ENCODE results near the gene LCP2.

The LCP2 gene

DNA sequence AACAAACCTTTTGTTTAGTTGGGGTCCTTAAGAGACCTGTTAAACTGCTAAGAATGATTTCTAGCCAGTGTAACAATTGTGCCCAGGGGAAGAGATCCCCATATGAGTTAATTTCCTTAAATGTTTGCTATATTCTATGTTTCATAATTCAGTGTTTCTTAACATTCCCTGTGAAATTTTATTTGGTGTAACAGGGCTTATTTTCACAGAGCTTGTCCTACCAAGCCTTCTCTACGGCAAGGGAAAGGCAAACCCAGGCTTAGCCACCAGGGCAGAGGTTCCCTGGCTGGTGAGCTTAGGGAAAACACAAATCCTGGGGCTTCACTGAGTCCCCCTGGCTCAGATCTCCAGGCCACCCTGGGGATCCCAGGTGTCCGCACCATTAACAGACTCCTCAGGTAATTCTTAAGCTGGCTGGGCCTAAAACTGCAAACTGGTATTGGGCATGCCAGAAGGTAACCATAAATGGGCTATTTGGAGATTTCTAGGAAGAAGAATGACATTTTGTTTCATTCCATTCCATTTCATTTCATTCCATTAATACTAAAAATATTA lies 17.0 kb upstream of the LCP2 start:
- DNase-seq, result no peak

DNA sequence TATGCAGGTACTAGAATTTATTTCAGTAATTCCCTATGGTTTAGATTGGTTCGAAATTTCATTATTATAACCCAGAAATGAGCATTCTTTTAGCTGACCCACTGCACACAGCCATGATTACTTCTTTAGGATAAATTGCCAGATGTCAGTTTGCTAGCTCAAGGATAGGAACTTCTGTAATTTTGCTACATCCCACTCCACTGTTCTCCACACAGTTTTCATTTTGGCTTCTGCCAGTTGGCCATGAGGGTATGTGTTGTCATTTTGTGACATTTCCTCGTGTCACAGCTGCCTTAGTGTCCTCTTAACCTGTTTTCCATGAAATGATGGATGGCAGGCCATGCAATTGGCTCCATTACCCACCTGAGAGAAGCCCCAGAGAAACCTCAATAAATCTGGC lies 16.2 kb upstream of the LCP2 start:
- DNase-seq, result no peak

DNA sequence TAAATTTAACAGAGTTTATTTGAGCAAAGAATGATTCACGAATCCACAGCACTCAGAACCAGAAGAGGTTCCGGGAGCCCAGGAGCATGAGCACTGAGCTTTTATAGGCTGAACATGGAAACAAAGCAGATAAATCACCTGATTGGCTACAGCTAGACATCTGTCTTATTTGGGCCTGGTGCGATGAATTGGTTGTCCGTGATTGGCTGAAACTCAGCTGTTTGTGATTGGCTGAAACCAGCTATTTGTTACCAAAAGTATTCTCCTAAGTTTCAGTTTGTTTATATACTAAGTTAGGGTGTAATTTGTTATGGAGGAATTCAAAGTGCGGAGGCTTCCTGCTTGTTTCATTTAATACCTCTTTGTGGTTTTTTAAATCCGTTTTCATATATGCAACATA lies 15.8 kb upstream of the LCP2 start:
- DNase-seq, result no peak

GRCh38 chr5:170312666-170313065 lies 15.1 kb upstream of the LCP2 start:
- DNase-seq, result peak; percentile 64

- no peak for DNase-seq
These were observed 14.7 kb upstream of the LCP2 start for GRCh38 chr5:170312301-170312595.

- DNase-seq, result no peak
These were observed 14.1 kb upstream of the LCP2 start for GRCh38 chr5:170311511-170312300.

GRCh38 chr5:170310256-170310926 lies 12.8 kb upstream of the LCP2 start:
- DNase-seq, result no peak

- DNase-seq, result no peak
These were observed 11.1 kb upstream of the LCP2 start for GRCh38 chr5:170308686-170309085.

GRCh38 chr5:170307575-170308465 lies 10.2 kb upstream of the LCP2 start:
- peak; percentile 30 for DNase-seq

- peak; percentile 82 for DNase-seq
These were observed 8.8 kb upstream of the LCP2 start for GRCh38 chr5:170306381-170306831.

DNA sequence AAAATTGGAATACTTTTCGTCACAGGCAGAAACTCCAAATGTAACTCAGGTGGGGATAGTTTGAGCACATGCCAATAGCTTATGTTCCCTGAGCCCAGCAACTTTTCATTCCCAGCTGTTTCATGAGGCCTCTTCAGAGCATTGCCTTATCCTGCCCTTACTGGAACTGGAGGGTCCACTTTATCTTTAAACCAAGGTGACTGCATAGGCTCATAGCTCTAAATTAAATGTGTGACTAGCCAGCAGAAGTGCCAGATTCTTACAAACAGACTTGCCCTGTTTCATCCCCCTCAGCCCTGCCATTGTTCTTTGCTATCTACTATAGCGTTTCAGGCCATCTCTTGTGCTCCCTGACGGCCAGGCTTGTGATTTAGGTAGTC lies 8.1 kb upstream of the LCP2 start:
- no peak for DNase-seq

DNA sequence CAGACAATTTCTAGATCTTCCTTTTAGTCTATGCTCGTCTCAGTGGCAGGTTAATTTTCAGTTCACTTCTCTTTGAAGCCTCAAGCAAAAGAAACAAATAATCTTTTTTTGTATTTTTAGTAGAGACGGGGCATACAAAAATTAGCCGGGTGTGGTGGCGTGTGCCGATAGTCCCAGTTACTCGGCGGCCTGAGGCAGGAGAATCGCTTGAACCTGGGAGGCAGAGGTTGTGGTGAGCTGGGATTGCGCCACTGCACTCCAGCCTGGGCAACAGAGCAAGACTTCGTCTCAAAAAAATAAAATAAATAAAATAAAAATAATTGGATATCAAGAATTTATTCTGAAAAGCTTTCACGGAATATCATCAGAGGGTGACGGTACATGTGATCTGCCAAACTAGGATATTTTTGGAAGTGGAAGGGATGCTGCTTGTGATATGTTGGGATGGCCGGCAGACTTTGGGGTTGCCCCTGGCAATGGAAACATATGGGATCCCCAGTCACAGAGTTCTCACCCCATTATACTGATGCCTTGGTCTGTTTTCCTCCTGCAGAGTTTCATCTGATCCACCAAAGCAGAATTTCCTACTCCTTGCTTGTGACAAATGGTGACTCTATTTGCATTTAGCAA lies 7.6 kb upstream of the LCP2 start:
- DNase-seq, result no peak

GRCh38 chr5:170303549-170303948 lies 6.0 kb upstream of the LCP2 start:
- DNase-seq, result no peak

- no peak for DNase-seq
These were observed 5.3 kb upstream of the LCP2 start for GRCh38 chr5:170302653-170303501.

DNA sequence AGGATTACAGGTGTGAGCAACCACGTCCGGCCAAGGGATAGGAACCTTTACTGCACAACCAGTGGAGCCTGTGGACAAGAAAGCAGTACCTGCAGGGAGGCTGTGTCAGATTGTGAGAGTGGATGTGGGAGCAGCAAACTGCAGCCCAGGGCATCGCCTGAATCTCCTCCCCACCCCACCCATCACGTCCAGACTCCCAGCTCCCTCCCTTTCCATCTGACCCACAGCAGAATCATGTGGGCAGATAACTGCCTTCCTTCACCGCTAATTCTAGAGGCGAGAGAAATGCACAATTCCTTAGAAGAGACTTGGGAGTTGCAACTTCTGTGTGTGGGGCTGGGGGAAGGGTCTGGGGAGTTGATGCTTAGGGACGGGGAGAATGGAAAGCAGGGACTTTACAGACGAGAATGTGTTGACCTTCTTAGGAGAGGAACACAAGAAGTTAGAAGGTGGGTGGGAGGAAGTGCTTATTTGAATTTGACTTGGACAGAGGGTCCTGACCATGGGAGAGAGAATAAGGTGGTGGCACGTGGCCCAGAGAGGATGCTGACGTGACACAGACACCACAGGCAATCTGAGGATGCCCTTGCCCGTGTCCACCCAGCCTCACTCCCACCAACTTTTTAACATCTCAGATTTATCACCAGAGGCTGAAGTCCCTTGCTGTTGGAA lies 4.5 kb upstream of the LCP2 start:
- no peak for DNase-seq

- no peak for DNase-seq
These were observed 3.6 kb upstream of the LCP2 start for GRCh38 chr5:170301149-170301548.

DNA sequence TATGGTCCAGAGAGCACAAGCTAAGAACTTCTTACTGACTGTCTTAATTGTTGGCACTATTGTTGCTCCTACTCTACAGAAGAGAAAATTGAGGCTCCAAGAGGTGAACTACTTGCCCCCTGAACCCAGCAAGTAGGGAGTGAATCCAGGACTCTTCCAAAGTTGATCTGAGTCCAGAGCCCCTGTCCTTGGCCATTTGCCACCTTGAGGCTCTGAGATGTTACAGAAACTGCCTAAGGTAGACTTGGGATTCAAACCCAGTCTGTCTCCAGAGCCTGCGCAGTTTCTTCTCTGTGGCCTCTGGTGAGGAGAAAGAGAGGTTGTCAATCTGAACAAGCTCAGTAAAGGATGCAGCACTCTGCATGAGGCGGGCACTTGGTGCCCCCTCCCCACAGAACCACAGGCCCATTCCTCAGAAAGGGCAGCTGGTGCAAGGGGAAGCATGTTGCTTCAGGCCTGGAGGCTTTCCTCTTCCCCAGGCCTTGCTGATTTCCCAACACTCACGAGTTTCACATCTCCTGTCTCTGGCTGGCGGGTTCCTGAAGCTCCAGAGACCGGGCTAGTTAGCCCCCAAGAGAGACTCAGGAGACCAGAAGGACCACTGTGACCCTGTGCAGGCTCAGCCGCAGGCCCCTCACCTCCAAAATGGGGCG lies 2.9 kb upstream of the LCP2 start:
- no peak for DNase-seq

DNA sequence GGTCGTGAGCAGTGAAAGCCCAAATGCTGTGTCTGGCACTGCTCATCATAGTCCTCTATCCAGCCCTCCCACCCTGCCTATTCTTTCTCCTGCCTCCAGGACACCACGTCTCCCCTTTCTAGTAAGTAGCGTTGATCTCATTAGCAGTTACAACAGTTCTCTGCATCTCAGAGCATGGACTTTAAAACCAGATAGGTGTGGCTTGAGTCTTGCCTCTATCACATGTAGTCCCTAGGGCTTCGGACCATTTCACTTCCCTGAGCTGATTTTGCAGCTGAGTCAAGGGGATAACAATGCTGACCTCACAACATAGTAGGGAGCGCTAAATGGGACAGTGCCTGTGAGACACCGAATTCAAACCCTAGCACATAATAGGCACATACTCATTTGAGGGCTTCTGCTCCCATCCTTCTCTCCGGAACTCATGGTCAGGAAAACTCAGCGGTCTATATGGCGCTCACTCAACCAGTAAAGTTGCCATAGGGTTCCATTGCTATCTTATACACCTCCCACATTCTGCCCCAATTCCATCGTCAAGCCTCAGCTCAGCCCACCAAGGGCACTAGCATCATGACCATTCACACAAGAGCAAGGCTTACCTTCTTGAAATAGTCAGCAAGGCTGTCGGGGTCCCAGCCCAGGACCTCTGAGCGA lies 515 bp downstream of the LCP2 start:
- DNase-seq, result no peak

DNA sequence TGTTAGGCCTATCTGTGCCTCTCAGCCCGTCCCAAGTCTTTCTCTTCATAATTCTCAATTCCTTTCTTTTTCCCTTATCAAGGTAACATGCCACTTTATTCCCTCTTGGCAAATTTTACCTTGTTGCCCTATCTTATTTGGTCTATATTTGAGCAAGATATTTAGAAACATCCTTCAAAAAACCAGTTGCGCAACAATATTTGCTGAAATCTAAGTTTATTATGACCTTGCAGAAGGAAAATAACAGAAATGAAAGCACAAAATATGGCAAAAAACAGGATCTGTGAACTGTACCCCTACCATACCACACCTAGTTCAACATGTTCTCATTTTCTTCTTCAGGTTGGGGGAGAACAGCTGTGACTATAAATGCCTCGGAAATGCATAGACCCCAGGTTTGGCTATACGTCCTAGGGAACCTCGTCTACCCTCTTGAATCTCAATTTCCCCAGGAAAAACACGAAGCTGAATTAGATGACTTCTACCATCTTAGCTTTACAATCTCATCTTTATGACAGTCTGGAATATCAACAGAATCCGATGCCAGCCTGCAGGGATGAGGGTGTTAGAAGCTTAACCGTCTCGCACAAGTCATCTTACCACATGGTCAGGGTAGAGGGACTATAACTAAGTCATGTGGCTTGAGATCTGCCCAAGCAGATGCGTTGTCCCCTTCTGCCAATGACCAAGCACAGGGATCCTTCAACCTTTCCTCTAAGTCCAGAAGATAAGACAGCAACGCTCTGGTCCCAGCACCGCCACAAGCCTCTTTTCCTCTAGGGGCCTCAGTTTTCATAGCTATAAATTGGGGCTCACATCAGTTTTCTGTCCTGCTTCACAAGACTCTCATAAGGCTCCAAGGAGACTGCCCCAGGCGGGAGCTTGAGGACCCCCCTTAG lies 1.3 kb downstream of the LCP2 start:
- DNase-seq, result no peak

Measured in fibroblast of skin of right quadriceps (primary cell).